Activated CD8-positive, alpha-beta memory T cell treated with anti-CD3 and anti-CD28 coated beads for 24 hours (primary cell): Measurements from ENCODE around the gene RYK.
"Not testable (repeated sequence)": the region's sequence is repeated elsewhere in the genome, so short reads cannot be mapped to it uniquely, and the experiment has no call there.

ENCODE experiments used
- DNase-seq: peaks from one replicate; pipeline ENCODE4 v3.0.0-alpha.2; 2020

Gene RYK

GRCh38 chr3:134253475-134254226, 3.0 kb upstream of the RYK start:
- DNase-seq: no peak

GRCh38 chr3:134252766-134253165, 2.1 kb upstream of the RYK start:
- no peak for DNase-seq

- DNase-seq: peak; percentile 53
Observed at GRCh38 chr3:134251731-134252391, 1.2 kb upstream of the RYK start.

- peak; percentile 81 for DNase-seq
Observed at GRCh38 chr3:134249935-134250716, 533 bp downstream of the RYK start.

GRCh38 chr3:134249296-134249841, 1.3 kb downstream of the RYK start:
- no peak for DNase-seq

- DNase-seq: no peak
Observed at GRCh38 chr3:134244921-134245320, 5.7 kb downstream of the RYK start.

- peak; percentile 43 for DNase-seq
Observed at GRCh38 chr3:134242649-134243617, 7.7 kb downstream of the RYK start.

GRCh38 chr3:134239538-134239937, 11.1 kb downstream of the RYK start:
- DNase-seq: no peak

- DNase-seq: no peak
Observed at GRCh38 chr3:134237454-134238145, 13.1 kb downstream of the RYK start.

- DNase-seq: no peak
Observed at GRCh38 chr3:134236505-134237170, 14.0 kb downstream of the RYK start.

GRCh38 chr3:134235577-134236076, 15.0 kb downstream of the RYK start:
- no peak for DNase-seq

GRCh38 chr3:134232951-134233350, 17.7 kb downstream of the RYK start:
- no peak for DNase-seq

GRCh38 chr3:134232151-134232550, 18.5 kb downstream of the RYK start:
- DNase-seq: no peak

- no peak for DNase-seq
Observed at GRCh38 chr3:134231131-134231530, 19.5 kb downstream of the RYK start.

- no peak for DNase-seq
Observed at GRCh38 chr3:134229038-134229437, 21.6 kb downstream of the RYK start.

GRCh38 chr3:134228479-134228878, 22.2 kb downstream of the RYK start:
- no peak for DNase-seq

GRCh38 chr3:134228035-134228434, 22.6 kb downstream of the RYK start:
- DNase-seq: no peak

- not testable (repeated sequence) for DNase-seq
Observed at GRCh38 chr3:134224796-134225156, 25.9 kb downstream of the RYK start.

- no peak for DNase-seq
Observed at GRCh38 chr3:134222835-134223234, 27.8 kb downstream of the RYK start.

- DNase-seq: no peak
Observed at GRCh38 chr3:134216851-134217250, 33.8 kb downstream of the RYK start.
